Hematopoietic multipotent progenitor cell treated with erythropoietin and hydrocortisone succinate and interleukin-3 and kit ligand, for 6 days (in vitro differentiated cells): ENCODE measurements around the gene RNASEH2C.
"Not testable (repeated sequence)": the region's sequence is repeated elsewhere in the genome, so short reads cannot be mapped to it uniquely, and the experiment has no call there.

Experiments
- DNase-seq: peaks from one replicate; pipeline ENCODE4 v3.0.0-alpha.2; 2015

The RNASEH2C gene

DNA sequence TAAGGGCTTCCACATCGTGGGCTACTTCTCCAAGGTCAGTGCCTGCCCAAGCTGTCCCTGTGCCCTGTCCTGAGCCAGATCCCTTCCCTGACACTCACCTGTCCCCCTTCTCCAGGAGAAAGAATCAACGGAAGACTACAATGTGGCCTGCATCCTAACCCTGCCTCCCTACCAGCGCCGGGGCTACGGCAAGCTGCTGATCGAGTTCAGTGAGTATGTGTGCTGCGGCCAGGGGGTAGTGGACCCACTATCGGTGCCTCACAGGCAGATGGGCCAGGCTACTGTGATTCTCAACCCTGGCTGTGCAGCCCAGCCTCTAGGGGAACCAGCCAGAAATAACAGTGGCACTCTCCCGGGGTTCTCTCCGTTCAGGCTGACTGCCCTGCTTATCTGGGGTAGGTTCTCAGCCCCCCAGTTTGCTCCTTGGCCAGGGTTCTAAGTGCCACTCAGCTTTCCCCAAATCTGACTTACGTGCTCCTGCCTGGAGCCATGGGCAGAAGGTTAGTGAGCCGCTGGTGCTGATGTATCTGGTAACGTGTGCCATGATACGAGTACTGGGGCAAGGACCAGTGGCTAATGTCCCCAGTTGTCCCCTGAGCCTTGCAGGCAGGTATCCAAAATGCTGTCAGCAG, 3.7 kb downstream of the RNASEH2C start:
- no peak for DNase-seq

GRCh38 chr11:65716302-65716701, 4.3 kb downstream of the RNASEH2C start:
- DNase-seq: no peak

DNA sequence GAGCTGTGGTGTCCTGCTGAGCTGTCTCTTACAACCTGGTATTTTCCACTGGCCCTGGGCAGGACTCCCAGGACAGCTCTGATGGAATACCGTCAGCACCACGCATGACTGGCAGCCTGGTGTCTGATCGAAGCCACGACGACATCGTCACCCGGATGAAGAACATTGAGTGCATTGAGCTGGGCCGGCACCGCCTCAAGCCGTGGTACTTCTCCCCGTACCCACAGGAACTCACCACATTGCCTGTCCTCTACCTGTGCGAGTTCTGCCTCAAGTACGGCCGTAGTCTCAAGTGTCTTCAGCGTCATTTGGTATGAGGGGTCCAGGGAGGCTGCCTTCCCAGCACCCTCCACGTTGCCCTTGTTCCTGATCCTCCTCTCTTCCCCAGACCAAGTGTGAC, 6.2 kb downstream of the RNASEH2C start:
- no peak for DNase-seq

- DNase-seq: no peak
These were observed 7.2 kb downstream of the RNASEH2C start for GRCh38 chr11:65713212-65713969.

GRCh38 chr11:65712633-65713076, 7.9 kb downstream of the RNASEH2C start:
- DNase-seq: no peak

DNA sequence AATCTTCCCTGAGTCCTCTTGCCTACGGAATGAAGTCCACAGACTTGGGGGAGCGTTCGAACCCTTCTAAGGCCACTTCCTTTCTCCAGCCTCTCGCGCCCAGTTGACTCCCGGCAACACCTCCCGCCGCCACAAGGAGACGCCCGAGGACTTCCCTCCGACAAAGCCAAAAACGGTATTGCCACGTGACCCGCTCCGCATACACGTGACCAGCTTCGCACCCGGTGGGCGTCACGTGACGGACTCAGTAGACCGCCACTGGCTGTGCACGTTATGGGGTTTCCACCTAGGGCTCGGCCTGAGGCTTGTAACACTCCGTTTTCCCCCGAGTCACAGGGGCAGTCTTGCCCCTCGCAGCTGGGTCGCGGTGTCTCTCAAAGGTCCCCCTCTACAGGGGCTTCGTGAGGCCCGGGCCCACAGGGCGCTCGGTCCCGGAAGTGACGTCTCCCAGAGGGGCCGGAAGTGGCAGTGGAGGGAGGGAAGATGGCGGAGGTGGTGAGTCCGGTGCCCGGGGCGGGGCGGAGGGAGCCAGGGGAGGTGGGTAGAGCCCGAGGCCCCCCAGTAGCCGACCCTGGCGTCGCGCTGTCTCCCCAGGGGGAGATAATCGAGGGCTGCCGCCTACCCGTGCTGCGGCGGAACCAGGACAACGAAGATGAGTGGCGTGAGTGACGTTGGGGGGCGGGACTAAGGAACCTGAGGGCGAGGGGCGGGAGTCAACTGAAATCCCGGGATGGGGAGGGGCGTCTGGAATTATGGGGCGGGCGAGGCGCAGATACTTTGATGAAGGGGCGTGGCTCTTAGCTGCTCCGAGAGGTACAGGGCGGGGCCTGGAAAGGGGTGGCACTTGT, 8.6 kb downstream of the RNASEH2C start, which contains the start of gene KAT5:
TSS of gene KAT5 (plus strand) at position 468 of the 848 bp plus-strand sequence. CDS start at position 484, 16 bp downstream.
- DNase-seq: peak; percentile 100

DNA sequence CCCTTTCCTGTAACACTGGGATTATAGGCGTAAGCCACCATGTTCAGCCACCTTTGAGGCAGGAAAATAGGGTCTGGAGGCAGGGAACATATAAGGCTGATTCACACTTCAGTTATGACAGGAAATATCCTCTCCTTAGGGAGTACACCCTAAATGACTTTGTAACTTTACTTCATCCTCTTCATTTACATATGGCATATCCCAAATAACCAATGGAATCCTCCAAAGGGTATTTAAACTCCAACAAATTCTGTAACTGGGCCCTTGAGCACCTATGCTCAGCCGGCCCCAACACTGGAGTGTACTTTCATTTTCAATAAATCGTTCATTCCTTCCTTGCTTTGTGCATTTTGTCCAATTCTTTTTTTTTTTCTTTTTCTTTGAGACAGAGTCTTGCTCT, 10.2 kb downstream of the RNASEH2C start:
- no peak for DNase-seq

- DNase-seq: peak; percentile 27
These were observed 10.9 kb downstream of the RNASEH2C start for GRCh38 chr11:65709661-65710060.

GRCh38 chr11:65708451-65708850, 12.1 kb downstream of the RNASEH2C start:
- DNase-seq: no peak

DNA sequence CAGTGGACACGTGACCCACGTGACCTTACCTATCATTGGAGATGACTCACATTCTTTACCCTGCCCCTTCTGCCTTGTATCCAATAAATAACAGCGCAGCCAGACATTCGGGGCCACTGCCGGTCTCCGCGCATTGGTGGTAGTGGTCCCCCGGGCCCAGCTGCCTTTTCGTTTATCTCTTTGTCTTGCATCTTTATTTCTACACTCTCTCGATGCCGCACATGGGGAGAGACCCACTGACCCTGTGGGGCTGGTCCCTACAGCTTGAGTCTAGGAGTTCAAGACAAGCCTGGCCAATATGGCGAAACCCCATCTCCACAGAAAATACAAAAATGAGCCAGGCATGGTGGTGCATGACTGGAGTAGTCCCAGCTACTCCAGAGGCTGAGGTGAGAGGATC, 13.6 kb downstream of the RNASEH2C start:
- DNase-seq: not testable (repeated sequence)

DNA sequence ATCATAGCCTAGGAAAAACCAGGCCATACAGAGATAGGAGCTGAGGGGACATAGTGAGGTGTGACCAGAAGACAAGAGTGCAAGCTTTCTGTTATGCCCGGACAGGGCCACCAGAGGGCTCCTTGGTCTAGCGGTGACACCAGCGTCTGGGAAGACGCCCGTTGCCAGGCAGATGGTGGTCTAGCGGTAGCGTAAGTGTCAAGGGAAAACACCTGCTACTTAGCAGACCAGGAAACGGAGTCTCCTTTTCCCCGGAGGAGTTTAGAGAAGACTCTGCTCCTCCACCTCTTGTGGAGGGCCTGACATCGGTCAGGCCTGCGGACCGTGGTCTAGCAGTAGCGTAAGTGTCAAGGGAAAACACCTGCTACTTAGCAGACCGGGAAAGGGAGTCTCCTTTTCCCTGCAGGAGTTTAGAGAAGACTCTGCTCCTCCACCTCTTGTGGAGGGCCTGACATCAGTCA, 14.3 kb downstream of the RNASEH2C start:
- DNase-seq: peak; percentile 63

DNA sequence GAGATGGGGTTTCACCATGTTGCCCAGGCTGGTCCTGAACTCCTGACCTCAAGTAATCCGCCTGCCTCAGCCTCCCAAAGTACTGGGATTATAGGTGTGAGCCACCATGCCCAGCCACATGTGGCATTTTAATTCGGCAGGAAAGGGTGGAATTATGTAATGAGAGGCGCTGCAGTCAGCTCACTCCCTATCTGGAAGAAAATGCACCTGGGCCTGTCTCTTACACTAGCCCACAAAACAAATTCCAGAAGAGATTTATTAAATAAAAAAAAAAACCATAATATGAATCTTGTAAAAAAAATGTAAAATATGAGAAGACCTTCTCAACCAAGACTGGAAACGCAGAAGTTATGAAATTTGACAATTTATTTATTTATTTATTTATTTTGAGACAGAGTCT, 16.8 kb downstream of the RNASEH2C start:
- DNase-seq: no peak

GRCh38 chr11:65701686-65702085, 18.9 kb downstream of the RNASEH2C start:
- DNase-seq: no peak

DNA sequence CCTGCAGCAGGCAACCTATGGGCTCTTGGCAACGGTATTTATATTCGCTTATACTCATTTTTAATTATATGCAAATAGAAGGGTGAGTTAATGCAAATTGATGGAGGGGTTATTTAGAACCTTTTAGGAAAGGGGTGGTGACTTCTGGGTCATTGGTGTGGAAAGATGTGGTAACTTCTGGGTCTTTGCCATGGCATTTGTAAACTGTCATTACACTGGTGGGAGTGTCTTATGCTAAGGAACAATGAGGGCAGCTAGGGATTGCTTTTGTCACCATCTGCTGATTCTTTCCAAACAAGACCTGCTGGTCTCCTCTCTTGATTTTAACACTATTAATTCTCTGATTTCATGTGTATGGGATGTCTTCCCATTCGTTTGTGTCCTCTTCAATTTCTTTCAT, 20.2 kb downstream of the RNASEH2C start:
- DNase-seq: peak; percentile 56

DNA sequence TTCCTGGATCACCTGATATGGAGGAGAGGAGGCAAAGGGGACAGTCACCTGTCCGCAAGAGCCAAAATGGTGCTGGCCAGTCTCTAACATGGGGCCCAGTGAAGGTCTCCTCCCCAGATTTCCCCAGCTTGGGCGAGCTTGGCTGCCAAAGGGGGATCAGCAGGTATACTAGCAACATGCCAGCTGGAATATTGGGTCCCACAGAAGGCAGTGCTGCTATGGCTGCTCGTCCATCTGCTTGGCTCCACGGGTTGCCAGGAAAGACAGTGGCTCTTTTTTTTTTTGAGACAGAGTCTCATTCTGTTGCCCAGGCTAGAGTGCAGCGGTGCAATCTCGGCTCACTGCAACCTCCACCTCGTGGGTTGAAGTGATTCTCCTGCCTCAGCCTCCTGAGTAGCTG, 21.3 kb downstream of the RNASEH2C start:
- no peak for DNase-seq

- no peak for DNase-seq
These were observed 22.4 kb downstream of the RNASEH2C start for GRCh38 chr11:65698205-65698604.

GRCh38 chr11:65696802-65697552, 23.6 kb downstream of the RNASEH2C start:
- DNase-seq: no peak

DNA sequence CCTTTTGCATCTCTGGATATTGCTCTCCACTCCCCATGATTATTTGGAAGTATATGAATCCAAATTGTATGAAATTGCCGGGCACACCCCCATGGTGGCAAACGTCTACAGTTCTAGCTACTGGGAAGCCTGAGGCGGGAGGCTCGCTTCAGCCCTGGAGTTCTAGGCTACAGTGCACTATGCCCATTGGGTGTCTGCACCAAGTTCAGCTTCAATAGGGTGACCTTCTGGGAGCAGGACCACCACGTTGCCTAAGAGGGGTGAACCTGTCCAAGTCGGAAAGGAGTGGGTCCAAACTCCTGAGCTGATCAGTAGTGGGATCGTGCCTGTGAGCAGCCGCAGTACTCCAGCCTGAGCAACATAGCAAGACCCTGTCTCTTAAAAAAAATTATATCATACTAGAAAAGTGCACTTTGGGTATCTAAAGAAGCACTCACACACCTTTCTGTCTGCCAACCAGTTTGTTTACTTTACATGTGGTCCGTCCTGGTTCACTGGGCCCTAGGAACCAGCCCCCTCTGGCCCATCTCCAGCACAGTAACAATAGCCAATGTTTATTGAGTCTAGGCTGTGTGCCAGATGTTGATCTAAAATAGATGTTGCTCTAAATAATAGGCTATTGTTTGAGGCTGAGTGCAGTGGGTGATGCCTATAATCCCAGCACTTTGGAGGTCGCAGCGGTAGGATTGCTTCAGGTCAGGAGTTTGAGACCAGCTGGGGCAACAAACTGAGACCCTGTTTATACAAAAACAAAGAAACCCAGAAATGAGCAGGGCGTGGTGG, 24.9 kb downstream of the RNASEH2C start:
- no peak for DNase-seq

DNA sequence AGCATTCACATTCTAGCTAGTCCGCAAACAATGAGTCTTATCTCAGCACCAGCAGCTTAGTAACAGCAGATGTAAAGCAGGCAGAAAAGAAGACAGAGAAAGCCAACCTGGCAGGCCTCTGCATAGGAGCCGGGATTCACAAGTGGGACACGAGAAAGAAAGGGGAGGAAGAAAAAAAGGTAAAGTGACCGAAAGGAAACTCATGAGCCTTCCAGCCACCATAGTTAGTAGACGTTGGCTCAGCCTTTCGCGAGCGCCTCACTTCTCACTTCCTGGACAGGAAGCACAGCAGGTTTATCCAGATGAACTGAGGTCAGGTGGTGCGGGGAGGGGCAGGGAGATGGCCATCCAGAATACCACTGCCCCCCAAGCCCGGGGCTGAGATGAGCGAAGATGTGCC, 28.2 kb downstream of the RNASEH2C start:
- DNase-seq: peak; percentile 22

- DNase-seq: not testable (repeated sequence)
These were observed 28.8 kb downstream of the RNASEH2C start for GRCh38 chr11:65691847-65692246.

DNA sequence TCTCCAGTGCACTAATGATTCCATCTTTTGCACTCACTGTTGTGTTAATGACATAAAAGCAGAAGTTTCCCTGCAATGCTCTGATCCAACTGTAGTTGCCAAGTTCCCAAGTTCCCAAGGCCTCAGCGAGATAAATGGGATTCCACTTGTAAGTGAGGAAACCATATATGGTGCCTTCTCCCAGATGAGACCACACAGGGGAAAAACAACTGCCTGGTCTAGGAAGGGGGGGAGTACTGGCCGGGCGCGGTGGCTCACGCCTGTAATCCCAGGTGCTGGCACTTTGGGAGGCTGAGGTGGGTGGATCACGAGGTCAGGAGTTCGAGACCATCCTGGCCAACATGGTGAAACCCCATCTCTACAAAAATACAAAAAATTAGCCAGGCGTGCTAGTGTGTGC, 34.6 kb downstream of the RNASEH2C start:
- DNase-seq: no peak

DNA sequence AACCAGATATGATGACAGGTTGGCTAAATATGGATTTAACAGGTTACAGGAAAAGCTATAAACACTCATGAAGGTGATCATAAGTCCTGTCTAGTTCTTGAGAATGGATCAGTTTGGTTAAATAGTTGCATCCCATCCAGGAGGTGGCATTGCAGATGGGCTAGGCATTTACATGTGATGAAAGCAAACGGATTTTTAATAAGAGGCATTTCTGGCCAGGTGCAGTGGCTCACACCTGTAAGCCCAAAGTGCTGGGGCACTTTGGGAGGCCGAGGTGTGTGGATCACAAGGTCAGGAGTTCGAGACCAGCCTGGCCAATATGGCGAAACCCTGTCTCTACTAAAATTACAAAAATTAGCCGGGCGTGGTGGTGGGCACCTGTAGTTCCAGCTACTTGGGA, 37.1 kb downstream of the RNASEH2C start:
- DNase-seq: not testable (repeated sequence)
